ENCODE results near the gene PHRF1. TPM values are rescaled to one million over a fixed set of nuclear protein-coding genes. Genes with fewer than 3 reads are reported as not detected.

PHRF1 gene
- total RNA-seq, 2 donors from 2014 or later: 12.4 to 14.2 TPM

- TF ChIP-seq CTCF (IDR thresholded peaks at IDR 0.05): no peak
- peak within 1 kb of the TSS; percentile 57 to 63 for H3K4me3 ChIP-seq
- DNase-seq (ENCODE audit: low spot score): peak; percentile 98
- peak within 1 kb of the TSS; percentile 90 to 91 for H3K27ac ChIP-seq
- H3K9me3 ChIP-seq: no peaks in the 10 kb centered on the region
- peaks cover 0 to 35% of the 10 kb centered on the region in 2 donors for H3K4me1 ChIP-seq
- H3K27me3 ChIP-seq: no peaks in the 10 kb centered on the region
- peaks cover 26% of the 10 kb centered on the region for H3K36me3 ChIP-seq
These were observed 39.4 kb downstream of the PHRF1 start, which contains the start of gene IRF7 for GRCh38 chr11:615504-616319. TSS of gene IRF7 (minus strand) at chr11:615950. CDS start at chr11:615364, 586 bp downstream.

- DNase-seq (ENCODE audit: low spot score): no peak
- no peaks in the 10 kb centered on the region for H3K9me3 ChIP-seq
- no peaks in the 10 kb centered on the region for H3K27me3 ChIP-seq
- peak overlapping the region in 1 of 2 donors; percentile 63 for H3K4me3 ChIP-seq
- TF ChIP-seq CTCF (IDR thresholded peaks at IDR 0.05): no peak
- H3K36me3 ChIP-seq: peaks cover 17% of the 10 kb centered on the region
- H3K27ac ChIP-seq: peak overlapping the region; percentile 90 to 91
- peaks cover 0 to 35% of the 10 kb centered on the region in 2 donors for H3K4me1 ChIP-seq
These were observed 40.3 kb downstream of the PHRF1 start for GRCh38 chr11:616320-617198.

- Histone ChIP-seq H3K4me3 (no peak overlapping the region), H3K4me1 (peaks cover 0 to 35% of the 10 kb centered on the region in 2 donors), H3K36me3 (peaks cover 9% of the 10 kb centered on the region), H3K27me3 (no peaks in the 10 kb centered on the region), H3K9me3 (no peaks in the 10 kb centered on the region), H3K27ac (no peak overlapping the region)
- no peak for TF ChIP-seq CTCF (IDR thresholded peaks at IDR 0.05)
- DNase-seq (ENCODE audit: low spot score): no peak
These were observed 41.1 kb downstream of the PHRF1 start for GRCh38 chr11:617199-617911.

GRCh38 chr11:617912-618682 lies 41.8 kb downstream of the PHRF1 start:
- Histone ChIP-seq H3K4me3 (no peak overlapping the region), H3K27me3 (no peaks in the 10 kb centered on the region), H3K4me1 (peaks cover 0 to 32% of the 10 kb centered on the region in 2 donors), H3K36me3 (peaks cover 2% of the 10 kb centered on the region), H3K27ac (no peak overlapping the region), H3K9me3 (no peaks in the 10 kb centered on the region)
- no peak for TF ChIP-seq CTCF (IDR thresholded peaks at IDR 0.05)
- DNase-seq (ENCODE audit: low spot score): no peak

Data from right atrium auricular region (tissue), 2 donors.